Measurements from ENCODE around the gene EEF1G. TPM values are rescaled to one million over a fixed set of nuclear protein-coding genes. Genes with fewer than 3 reads are reported as not detected.

The EEF1G gene
- total and polyA plus RNA-seq, 4 donors: 787 to 1,857 (median 1,119) TPM

DNA sequence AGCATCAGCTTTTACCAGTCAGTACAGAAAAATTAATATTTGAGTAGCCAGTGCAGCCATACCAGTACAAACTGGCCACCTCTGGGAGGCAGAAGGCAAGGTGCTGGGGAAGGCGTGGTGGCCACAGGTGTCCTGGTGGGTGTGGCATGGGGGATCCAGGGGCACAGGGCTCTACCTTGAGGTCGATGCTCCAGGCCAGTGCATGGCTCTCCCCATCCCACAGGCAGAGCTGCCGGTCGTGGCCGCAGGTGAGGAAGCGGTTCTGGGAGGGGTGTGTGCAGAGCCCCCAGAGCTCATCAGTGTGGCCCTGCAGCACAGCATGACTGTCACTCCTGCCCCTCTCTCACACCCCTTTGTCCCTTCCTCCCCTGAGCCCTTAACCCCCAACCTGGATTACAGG lies 31.8 kb upstream of the EEF1G start:
- intact Hi-C loops (cut with DNase I): no loop called here
- H3K36me3 ChIP-seq (ENCODE audit: control insufficient read depth in 1 of 2, insufficient read depth in 2 of 2, low read length in 1 of 2): peaks cover 0 to 2% of the 10 kb centered on the region in 2 donors
- no peaks in the 10 kb centered on the region for H3K27me3 ChIP-seq (ENCODE audit: control insufficient read depth in 1 of 2, insufficient read depth in 2 of 2, low read length in 1 of 2)
- no peak for DNase-seq
- no peak overlapping the region for H3K27ac ChIP-seq (ENCODE audit: low read depth in 1 of 2, low read length in 2 of 2)
- H3K9me3 ChIP-seq (ENCODE audit: control insufficient read depth, low read length): no peaks in the 10 kb centered on the region
- no peaks in the 10 kb centered on the region for H3K4me1 ChIP-seq (ENCODE audit: control insufficient read depth in 1 of 2, insufficient read depth in 2 of 2, low read length in 2 of 2)
- 87 to 90% methylated on average over 6 of the region's 6 CpGs for WGBS, 2 donors
- ATAC-seq (ENCODE audit: low FRiP score): no peak
- H3K4me3 ChIP-seq (ENCODE audit: low read length in 2 of 2): no peak overlapping the region

DNA sequence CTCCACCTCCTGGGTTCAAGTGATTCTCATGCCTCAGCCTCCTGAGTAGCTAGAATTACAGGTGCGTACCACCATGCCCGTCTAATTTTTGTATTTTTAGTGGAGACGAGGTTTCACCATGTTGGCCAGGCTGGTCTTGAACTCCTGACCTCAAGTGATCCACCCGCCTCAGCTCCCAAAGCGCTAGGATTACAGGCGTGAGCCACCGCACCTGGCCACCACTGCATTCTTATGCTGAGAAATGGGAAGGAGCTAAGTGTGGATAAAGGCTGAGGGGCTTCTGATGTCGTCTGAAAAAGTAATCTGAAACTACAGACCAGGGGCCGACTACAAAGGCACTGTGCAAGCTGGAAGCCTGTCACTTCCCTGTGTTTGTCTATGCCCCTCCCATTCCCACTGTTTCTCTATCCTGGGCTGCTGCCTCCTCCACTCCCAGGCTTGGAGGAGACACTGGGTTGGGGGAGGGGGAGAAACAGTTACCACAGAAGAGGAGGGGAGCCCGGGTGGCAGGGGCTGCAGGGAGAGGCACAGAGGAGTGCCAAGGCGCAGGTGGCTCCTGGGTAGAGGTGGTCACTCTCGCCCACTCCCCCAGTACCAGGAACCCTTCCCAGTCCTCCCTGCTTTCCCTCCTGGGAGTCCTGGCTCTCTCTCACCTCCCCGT lies 30.9 kb upstream of the EEF1G start:
- no peak for ATAC-seq (ENCODE audit: low FRiP score)
- Histone ChIP-seq H3K36me3 (ENCODE audit: control insufficient read depth in 1 of 2, insufficient read depth in 2 of 2, low read length in 1 of 2) (peaks cover 0 to 2% of the 10 kb centered on the region in 2 donors), H3K4me3 (ENCODE audit: low read length in 2 of 2) (no peak overlapping the region), H3K27ac (ENCODE audit: low read depth in 1 of 2, low read length in 2 of 2) (no peak overlapping the region), H3K9me3 (ENCODE audit: control insufficient read depth, low read length) (no peaks in the 10 kb centered on the region), H3K27me3 (ENCODE audit: control insufficient read depth in 1 of 2, insufficient read depth in 2 of 2, low read length in 1 of 2) (no peaks in the 10 kb centered on the region), H3K4me1 (ENCODE audit: control insufficient read depth in 1 of 2, insufficient read depth in 2 of 2, low read length in 2 of 2) (no peaks in the 10 kb centered on the region)
- 76 to 80% methylated on average over 13 of the region's 13 CpGs for WGBS, 2 donors
- intact Hi-C loops (cut with DNase I): loop anchor here in 1 of 2 donors (5.0 kb wide), 1 partner anchor 63 kb away; the partner anchor contains the start of genes C11orf98 and CSKMT
- no peak for DNase-seq

DNA sequence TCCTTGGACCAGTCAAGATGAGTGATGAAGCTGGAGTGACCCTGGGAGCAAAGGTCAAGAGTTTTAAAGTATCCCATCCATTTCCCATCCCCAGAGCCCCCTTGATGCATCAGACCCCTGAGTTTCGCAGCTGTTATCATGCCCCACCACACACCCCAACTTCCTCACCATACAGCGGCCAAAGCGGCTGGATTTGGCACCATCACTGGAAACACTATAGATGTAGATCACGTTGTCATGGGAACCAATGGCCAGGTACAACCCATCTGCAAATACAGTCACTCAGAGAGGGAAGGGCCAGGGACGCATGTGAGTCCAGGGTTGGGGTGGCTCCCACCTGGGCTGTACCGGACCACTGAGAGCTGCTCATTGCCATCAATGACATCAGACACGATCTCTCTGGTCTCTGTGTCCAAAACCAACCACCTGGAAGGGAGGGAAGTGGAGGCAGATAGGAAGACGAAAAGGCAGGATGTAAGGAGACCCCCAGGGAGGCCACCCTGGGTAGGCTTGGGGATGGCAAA lies 30.1 kb upstream of the EEF1G start:
- no peak overlapping the region for H3K4me3 ChIP-seq (ENCODE audit: low read length in 2 of 2)
- ATAC-seq (ENCODE audit: low FRiP score) (no peak), DNase-seq (no peak)
- intact Hi-C loops (cut with DNase I): loop anchor here in 1 of 2 donors (5.0 kb wide), 1 partner anchor 63 kb away; the partner anchor contains the start of genes C11orf98 and CSKMT
- H3K9me3 ChIP-seq (ENCODE audit: control insufficient read depth, low read length): no peaks in the 10 kb centered on the region
- no peaks in the 10 kb centered on the region for H3K27me3 ChIP-seq (ENCODE audit: control insufficient read depth in 1 of 2, insufficient read depth in 2 of 2, low read length in 1 of 2)
- WGBS, 2 donors: 91 to 94% methylated on average over 8 of the region's 8 CpGs
- H3K36me3 ChIP-seq (ENCODE audit: control insufficient read depth in 1 of 2, insufficient read depth in 2 of 2, low read length in 1 of 2): peaks cover 0 to 2% of the 10 kb centered on the region in 2 donors
- no peak overlapping the region for H3K27ac ChIP-seq (ENCODE audit: low read depth in 1 of 2, low read length in 2 of 2)
- H3K4me1 ChIP-seq (ENCODE audit: control insufficient read depth in 1 of 2, insufficient read depth in 2 of 2, low read length in 2 of 2): no peaks in the 10 kb centered on the region

DNA sequence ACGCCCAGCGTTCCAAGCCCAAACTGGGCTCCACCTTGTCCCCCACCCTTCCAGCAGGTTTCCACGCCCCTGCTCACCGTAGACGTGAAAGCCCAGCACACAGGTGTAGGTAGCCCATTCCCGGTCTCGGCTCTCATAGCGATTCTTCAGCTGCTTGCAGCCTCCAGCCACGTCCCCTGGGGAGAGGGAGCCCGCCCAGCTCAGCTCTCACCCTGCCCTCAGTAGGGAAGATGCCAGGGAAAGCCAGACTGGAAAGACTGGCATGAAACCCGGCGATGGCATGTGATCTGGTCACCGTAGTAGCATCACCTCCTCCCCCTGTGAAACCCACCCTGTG lies 29.3 kb upstream of the EEF1G start:
- H3K4me1 ChIP-seq (ENCODE audit: control insufficient read depth in 1 of 2, insufficient read depth in 2 of 2, low read length in 2 of 2): no peaks in the 10 kb centered on the region
- WGBS, 2 donors: 9 to 10% methylated on average over 13 of the region's 13 CpGs
- H3K27me3 ChIP-seq (ENCODE audit: control insufficient read depth in 1 of 2, insufficient read depth in 2 of 2, low read length in 1 of 2): no peaks in the 10 kb centered on the region
- DNase-seq: no peak
- intact Hi-C loops (cut with DNase I): loop anchor here in 1 of 2 donors (5.0 kb wide), 1 partner anchor 64 kb away; the partner anchor contains the start of genes C11orf98 and CSKMT
- peaks cover under 1 to 3% of the 10 kb centered on the region in 2 donors for H3K36me3 ChIP-seq (ENCODE audit: control insufficient read depth in 1 of 2, insufficient read depth in 2 of 2, low read length in 1 of 2)
- H3K27ac ChIP-seq (ENCODE audit: low read depth in 1 of 2, low read length in 2 of 2): peak overlapping the region in 1 of 2 donors; percentile 82
- no peak for ATAC-seq (ENCODE audit: low FRiP score)
- H3K4me3 ChIP-seq (ENCODE audit: low read length in 2 of 2): peak overlapping the region in 1 of 2 donors; percentile 3
- H3K9me3 ChIP-seq (ENCODE audit: control insufficient read depth, low read length): no peaks in the 10 kb centered on the region

DNA sequence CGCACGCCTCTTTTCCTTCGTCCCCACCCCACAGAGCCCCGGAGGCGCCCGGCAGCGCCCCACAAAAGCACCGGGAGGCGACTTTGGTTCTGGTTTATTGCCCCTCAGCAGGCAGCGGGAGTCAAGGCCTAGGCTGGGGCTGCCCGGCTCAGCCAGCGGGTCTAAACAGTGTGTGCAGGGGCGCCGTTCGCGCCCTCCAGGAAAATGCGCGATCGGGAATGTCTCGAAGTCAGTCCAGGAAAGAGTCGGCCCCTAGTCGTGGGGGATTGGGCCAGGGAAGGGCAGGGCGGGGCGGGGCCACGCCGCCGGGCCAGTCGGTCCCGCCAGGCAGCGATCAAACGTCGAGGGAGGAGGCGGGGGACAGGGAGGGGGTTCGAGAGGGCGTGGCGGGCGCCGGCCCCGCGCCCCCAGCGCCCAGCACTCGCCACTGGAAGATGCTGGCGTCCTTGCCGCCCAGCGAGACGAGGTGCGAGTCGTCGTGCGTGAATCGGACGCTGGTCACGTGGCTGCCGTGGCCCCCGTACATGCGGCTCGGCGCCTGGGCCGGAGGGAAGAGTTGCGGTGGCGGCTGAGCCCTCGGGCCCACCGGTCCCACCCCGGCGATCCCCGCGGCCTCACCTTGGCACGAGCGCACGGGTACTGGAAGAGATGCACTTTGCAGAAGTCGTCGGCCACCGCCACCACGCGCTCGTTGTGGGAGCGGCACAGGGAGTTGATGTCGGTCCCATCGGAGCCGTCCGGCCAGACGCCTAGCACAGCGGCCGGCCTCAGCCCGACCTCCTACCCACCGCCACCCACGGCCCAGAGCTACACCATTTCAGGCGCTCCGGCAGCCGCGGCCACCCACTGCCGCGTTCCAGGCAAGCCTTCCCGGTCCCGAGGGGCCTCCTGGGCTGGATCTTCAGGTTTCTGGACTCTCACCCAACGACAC lies 28.7 kb upstream of the EEF1G start:
- peaks cover 0 to 3% of the 10 kb centered on the region in 2 donors for H3K36me3 ChIP-seq (ENCODE audit: control insufficient read depth in 1 of 2, insufficient read depth in 2 of 2, low read length in 1 of 2)
- H3K27me3 ChIP-seq (ENCODE audit: control insufficient read depth in 1 of 2, insufficient read depth in 2 of 2, low read length in 1 of 2): no peaks in the 10 kb centered on the region
- WGBS, 2 donors: 1 to 5% methylated on average over 80 to 96 of the region's 96 CpGs
- H3K27ac ChIP-seq (ENCODE audit: low read depth in 1 of 2, low read length in 2 of 2): peak overlapping the region in 1 of 2 donors; percentile 82
- H3K9me3 ChIP-seq (ENCODE audit: control insufficient read depth, low read length): no peaks in the 10 kb centered on the region
- no peaks in the 10 kb centered on the region for H3K4me1 ChIP-seq (ENCODE audit: control insufficient read depth in 1 of 2, insufficient read depth in 2 of 2, low read length in 2 of 2)
- ATAC-seq (ENCODE audit: low FRiP score) (peak; percentile 81), DNase-seq (peak; percentile 84 to 89)
- H3K4me3 ChIP-seq (ENCODE audit: low read length in 2 of 2): peak overlapping the region; percentile 27 to 73
- intact Hi-C loops (cut with DNase I): loop anchor here in 1 of 2 donors (5.0 kb wide), 1 partner anchor 65 kb away; the partner anchor contains the start of genes C11orf98 and CSKMT

DNA sequence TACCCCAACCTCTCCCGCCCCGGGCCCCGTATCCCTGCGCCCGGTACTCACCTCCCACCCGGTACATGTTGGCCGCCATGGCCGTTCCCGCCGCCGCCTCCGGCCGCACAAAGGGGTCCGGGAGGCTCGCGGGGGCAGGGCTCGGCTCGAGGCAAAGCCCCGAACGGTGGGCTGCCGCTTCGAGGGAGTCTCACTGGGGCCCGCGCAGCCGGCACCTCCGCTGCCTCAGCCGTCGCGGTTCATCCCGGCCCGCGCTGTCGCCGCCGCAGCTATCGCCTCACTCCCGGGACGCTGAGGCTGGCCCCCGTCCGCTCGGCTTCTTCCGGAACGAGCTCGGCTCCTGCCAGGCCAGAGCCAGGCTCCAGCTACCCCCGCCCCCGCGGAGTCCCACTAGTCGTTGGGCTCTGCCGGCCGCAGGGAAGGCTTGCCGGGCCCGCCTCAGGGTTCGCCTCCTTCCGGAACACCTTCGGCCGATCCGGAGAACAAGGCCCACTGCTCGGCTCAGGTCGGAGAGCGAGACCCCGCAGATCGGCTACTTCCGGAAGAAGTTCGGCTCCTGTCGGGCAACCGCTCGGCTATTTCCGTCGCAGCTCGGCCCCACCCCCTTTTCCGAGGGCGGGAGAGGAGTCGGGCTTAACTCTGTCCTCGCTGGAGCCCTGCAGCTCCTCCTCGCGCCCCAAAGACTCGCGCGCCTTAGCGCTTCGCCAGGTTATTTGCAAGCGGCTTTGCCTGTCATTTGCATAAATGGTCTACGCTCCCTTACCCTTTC lies 27.9 kb upstream of the EEF1G start, which contains the start of gene MTA2:
TSS of gene MTA2 (minus strand) at position 494 of the 769 bp plus-strand sequence. CDS start at position 79, 415 bp downstream.
- peak; percentile 95 for ATAC-seq (ENCODE audit: low FRiP score)
- Histone ChIP-seq H3K4me1 (ENCODE audit: control insufficient read depth in 1 of 2, insufficient read depth in 2 of 2, low read length in 2 of 2) (no peaks in the 10 kb centered on the region), H3K36me3 (ENCODE audit: control insufficient read depth in 1 of 2, insufficient read depth in 2 of 2, low read length in 1 of 2) (peaks cover 0 to 3% of the 10 kb centered on the region in 2 donors), H3K4me3 (ENCODE audit: low read length in 2 of 2) (peak within 1 kb of the TSS; percentile 72 to 73), H3K27me3 (ENCODE audit: control insufficient read depth in 1 of 2, insufficient read depth in 2 of 2, low read length in 1 of 2) (no peaks in the 10 kb centered on the region), H3K27ac (ENCODE audit: low read depth in 1 of 2, low read length in 2 of 2) (peak within 1 kb of the TSS; percentile 20 to 82), H3K9me3 (ENCODE audit: control insufficient read depth, low read length) (no peaks in the 10 kb centered on the region)
- 0% methylated on average over 59 to 83 of the region's 83 CpGs for WGBS, 2 donors
- peak; percentile 98 to 99 for DNase-seq
- intact Hi-C loops (cut with DNase I): loop anchor here in 1 of 2 donors (5.0 kb wide), 1 partner anchor 66 kb away; the partner anchor contains the start of genes C11orf98 and CSKMT

DNA sequence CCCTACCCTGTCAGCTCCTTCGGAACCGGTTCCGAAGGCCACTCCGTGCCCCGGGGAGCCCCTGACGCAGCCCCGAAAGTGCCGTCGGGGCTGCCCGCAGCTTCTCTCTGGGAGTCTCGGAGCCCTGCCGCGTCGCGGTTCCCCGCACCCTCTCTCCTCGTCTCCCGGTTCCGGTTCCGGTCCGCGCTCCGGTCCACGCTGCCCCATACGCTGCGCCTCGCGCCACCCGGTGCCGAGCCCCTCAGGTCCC lies 27.4 kb upstream of the EEF1G start:
- 0 to 1% methylated on average over 19 to 30 of the region's 30 CpGs for WGBS, 2 donors
- intact Hi-C loops (cut with DNase I): loop anchor here in 1 of 2 donors (5.0 kb wide), 1 partner anchor 66 kb away; the partner anchor contains the start of genes C11orf98 and CSKMT

More for the DNA sequence above, 27.4 kb upstream of the EEF1G start:
- ATAC-seq (ENCODE audit: low FRiP score): peak; percentile 33
- peak; percentile 74 to 91 for DNase-seq
- no peaks in the 10 kb centered on the region for H3K4me1 ChIP-seq (ENCODE audit: control insufficient read depth in 1 of 2, insufficient read depth in 2 of 2, low read length in 2 of 2)
- H3K36me3 ChIP-seq (ENCODE audit: control insufficient read depth in 1 of 2, insufficient read depth in 2 of 2, low read length in 1 of 2): peaks cover 3% of the 10 kb centered on the region in 2 donors
- H3K27me3 ChIP-seq (ENCODE audit: control insufficient read depth in 1 of 2, insufficient read depth in 2 of 2, low read length in 1 of 2): no peaks in the 10 kb centered on the region
- H3K9me3 ChIP-seq (ENCODE audit: control insufficient read depth, low read length): no peaks in the 10 kb centered on the region
- peak overlapping the region; percentile 58 to 72 for H3K4me3 ChIP-seq (ENCODE audit: low read length in 2 of 2)
- H3K27ac ChIP-seq (ENCODE audit: low read depth in 1 of 2, low read length in 2 of 2): peak overlapping the region; percentile 20 to 63

Data from aorta (tissue), 5 donors.